ENCODE measurements around the gene ANAPC16.
"Not testable (repeated sequence)": the region's sequence is repeated elsewhere in the genome, so short reads cannot be mapped to it uniquely, and the experiment has no call there.

DNA sequence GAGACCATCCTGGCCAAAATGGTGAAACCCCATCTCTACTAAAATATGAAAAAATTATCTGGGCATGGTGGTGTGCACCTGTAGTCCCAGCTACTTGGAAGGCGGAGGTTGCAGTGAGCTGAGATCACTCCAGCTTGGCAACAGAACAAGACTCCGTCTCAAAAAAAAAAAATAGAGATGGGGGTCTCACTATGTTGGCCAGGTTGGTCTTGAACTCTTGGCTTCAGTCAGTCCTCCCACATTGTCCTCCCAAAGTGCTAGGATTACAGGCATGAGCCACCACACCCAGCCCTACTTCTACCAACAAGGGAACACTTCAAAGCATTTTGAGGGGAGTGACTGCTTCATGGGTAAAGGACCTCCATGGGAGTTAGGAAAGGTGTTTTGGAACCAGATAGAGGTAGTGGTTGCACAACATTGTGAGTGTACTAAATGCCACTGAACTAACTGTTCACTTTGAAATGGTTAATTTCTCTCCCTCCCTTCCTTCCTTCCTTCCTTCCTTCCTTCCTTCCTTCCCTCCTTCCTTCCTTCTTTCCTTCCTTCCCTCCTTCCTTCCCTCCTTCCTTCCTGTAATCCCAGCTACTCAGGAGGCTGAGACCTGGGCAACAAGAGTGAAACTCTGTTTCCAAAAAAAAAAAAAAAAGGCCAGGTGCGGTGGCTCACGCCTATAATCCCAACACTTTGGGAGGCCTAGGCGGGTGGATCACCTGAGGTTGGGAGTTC, 52.8 kb downstream of the ANAPC16 start:
- TF ChIP-seq EZH2 (IDR thresholded peaks at IDR 0.05; ENCODE audit: borderline replicate concordance, insufficient read depth, low read depth, low read length, poor library complexity, severe bottlenecking), result not testable (repeated sequence)
- TF ChIP-seq, protein P1, sequence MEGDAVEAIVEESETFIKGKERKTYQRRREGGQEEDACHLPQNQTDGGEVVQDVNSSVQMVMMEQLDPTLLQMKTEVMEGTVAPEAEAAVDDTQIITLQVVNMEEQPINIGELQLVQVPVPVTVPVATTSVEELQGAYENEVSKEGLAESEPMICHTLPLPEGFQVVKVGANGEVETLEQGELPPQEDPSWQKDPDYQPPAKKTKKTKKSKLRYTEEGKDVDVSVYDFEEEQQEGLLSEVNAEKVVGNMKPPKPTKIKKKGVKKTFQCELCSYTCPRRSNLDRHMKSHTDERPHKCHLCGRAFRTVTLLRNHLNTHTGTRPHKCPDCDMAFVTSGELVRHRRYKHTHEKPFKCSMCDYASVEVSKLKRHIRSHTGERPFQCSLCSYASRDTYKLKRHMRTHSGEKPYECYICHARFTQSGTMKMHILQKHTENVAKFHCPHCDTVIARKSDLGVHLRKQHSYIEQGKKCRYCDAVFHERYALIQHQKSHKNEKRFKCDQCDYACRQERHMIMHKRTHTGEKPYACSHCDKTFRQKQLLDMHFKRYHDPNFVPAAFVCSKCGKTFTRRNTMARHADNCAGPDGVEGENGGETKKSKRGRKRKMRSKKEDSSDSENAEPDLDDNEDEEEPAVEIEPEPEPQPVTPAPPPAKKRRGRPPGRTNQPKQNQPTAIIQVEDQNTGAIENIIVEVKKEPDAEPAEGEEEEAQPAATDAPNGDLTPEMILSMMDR (IDR thresholded peaks at IDR 0.05), result not testable (repeated sequence)

Measured in B cell (primary cell).